Caco-2 (cell line): ENCODE data around the gene RBM18. TPM values are rescaled to one million over a fixed set of nuclear protein-coding genes. Genes with fewer than 3 reads are reported as not detected.

Experiments
- BruUV-seq: library from RNA; stranded (reverse); fragments of 400-500 nt; replicated peaks from 2 replicates; lab custom pipeline; 2021; lab: Mats Ljungman, UMichigan
- CTCF ChIA-PET: fragments of 300-600 bp; sonication (Branson Sonifier 250); formaldehyde crosslinking; loops from one replicate; lab custom pipeline; 2022; ENCODE audit warnings: antibody characterized with exemption; lab: Charles Lee
- POLR2A ChIA-PET: fragments of 300-600 bp; sonication (Branson Sonifier 250); formaldehyde crosslinking; loops from one replicate; lab custom pipeline; 2022; ENCODE audit warnings: antibody characterized with exemption; lab: Charles Lee
- DNase-seq, 2 experiments: peaks; one replicate each; pipeline versions ENCODE4 v3.0.0 to v3.0.0-alpha.2; 2020 to 2022
- H3K27me3 ChIP-seq: replicated peaks from 2 replicates; pipeline ENCODE4 v1.6.0; 2011; ENCODE audit warnings: low read length; ENCODE audit not compliant: control insufficient read depth, insufficient read depth
- H3K36me3 ChIP-seq: 2 replicates; pipeline ENCODE4 v1.5.1; 2011; ENCODE audit warnings: low read length; ENCODE audit not compliant: control insufficient read depth, insufficient read depth
- H3K4me1 ChIP-seq: fragments of 250-450 bp; sonication (Bioruptor Pico); 2 replicates; pipeline ENCODE4 v1.5.1; 2020; ENCODE audit warnings: mild to moderate bottlenecking
- H3K4me3 ChIP-seq: 2 replicates; pipeline ENCODE4 v1.5.1; 2011; ENCODE audit warnings: low read depth, mild to moderate bottlenecking, control low read depth, low read length
- H3K9me3 ChIP-seq: fragments of 250-450 bp; sonication (Bioruptor Pico); 2 replicates; pipeline ENCODE4 v1.5.1; 2020; ENCODE audit warnings: mild to moderate bottlenecking, moderate library complexity
- H3K27ac Mint-ChIP-seq: one replicate; pipeline ENCODE4 v1.8.0; 2022; ENCODE audit warnings: mixed read lengths; ENCODE audit not compliant: unreplicated experiment
- H3K27me3 Mint-ChIP-seq: one replicate; pipeline ENCODE4 v1.8.0; 2022; ENCODE audit warnings: mixed read lengths; ENCODE audit not compliant: insufficient read depth, unreplicated experiment
- H3K36me3 Mint-ChIP-seq: one replicate; pipeline ENCODE4 v1.8.0; 2022; ENCODE audit warnings: mild to moderate bottlenecking, mixed read lengths; ENCODE audit not compliant: insufficient read depth, unreplicated experiment
- H3K4me1 Mint-ChIP-seq: one replicate; pipeline ENCODE4 v1.8.0; 2022; ENCODE audit warnings: low read depth, mixed read lengths; ENCODE audit not compliant: unreplicated experiment
- H3K4me3 Mint-ChIP-seq: one replicate; pipeline ENCODE4 v1.8.0; 2022; ENCODE audit warnings: mild to moderate bottlenecking, moderate library complexity, mixed read lengths; ENCODE audit not compliant: unreplicated experiment
- H3K9me3 Mint-ChIP-seq: one replicate; pipeline ENCODE4 v1.8.0; 2022; ENCODE audit warnings: mixed read lengths; ENCODE audit not compliant: unreplicated experiment
- CTCF ChIP-seq, 2 experiments: fragments of 200-600 bp in 1 of 2; IDR thresholded peaks; 1 replicate in 1 of 2; 2 replicates in 1 of 2; pipeline versions ENCODE4 v1.5.1 to v1.8.0; 2011 to 2022; ENCODE audit warnings: antibody characterized with exemption in 1 of 2, control low read depth in 1 of 2, inconsistent platforms in 1 of 2, low read depth in 1 of 2, low read length in 1 of 2, mild to moderate bottlenecking in 1 of 2, moderate library complexity in 1 of 2; ENCODE audit not compliant: insufficient read depth in 1 of 2, severe bottlenecking in 1 of 2, unreplicated experiment in 1 of 2
- intact Hi-C: fragments of 100-400 bp; cut with micrococcal nuclease; formaldehyde crosslinking; loops from one replicate; pipeline ENCODE4 v1.10.0; 2022; ENCODE audit not compliant: unreplicated experiment
- total RNA-seq: library from RNA; stranded (reverse); gene quantifications from 2 replicates; pipeline ENCODE4 v1.2.3, GENCODE V29; 2022

Gene RBM18
- total RNA-seq, 1 experiment from 2014 or later = 20.6 TPM

GRCh38 chr9:122307925-122308324 lies 43.3 kb upstream of the RBM18 start:
- ChIA-PET CTCF (interaction anchor here (1.4 kb wide), 1 partner anchor 183 kb away, joined by 7 read pairs; no protein-coding TSS in a partner anchor), POLR2A (no interaction called here)
- TF ChIP-seq CTCF (IDR thresholded peaks at IDR 0.05; ENCODE audit: insufficient read depth in 1 of 2, low read depth in 1 of 2, low read length in 1 of 2, severe bottlenecking in 1 of 2, unreplicated experiment in 1 of 2) = no peak
- H3K36me3 ChIP-seq = no peaks in the 10 kb centered on the region; the same call in 1 of the 2 replicates
- no peak for DNase-seq
- no peak overlapping the region for H3K4me3 Mint-ChIP-seq
- H3K27me3 ChIP-seq = no peaks in the 10 kb centered on the region
- no peak overlapping the region for H3K27ac Mint-ChIP-seq
- H3K9me3 ChIP-seq = no peaks in the 10 kb centered on the region
- H3K4me1 Mint-ChIP-seq = no peaks in the 10 kb centered on the region
- no TSS peak for BruUV-seq
- H3K9me3 Mint-ChIP-seq = no peaks in the 10 kb centered on the region
- H3K27me3 Mint-ChIP-seq = no peaks in the 10 kb centered on the region
- H3K36me3 Mint-ChIP-seq = peaks cover 2% of the 10 kb centered on the region
- no peaks in the 10 kb centered on the region for H3K4me1 ChIP-seq
- intact Hi-C loops = no loop called here
- H3K4me3 ChIP-seq = no peak overlapping the region

GRCh38 chr9:122307061-122307460 lies 42.4 kb upstream of the RBM18 start:
- no peak for DNase-seq
- H3K4me3 Mint-ChIP-seq = no peak overlapping the region
- no peaks in the 10 kb centered on the region for H3K9me3 Mint-ChIP-seq
- no peaks in the 10 kb centered on the region for H3K27me3 Mint-ChIP-seq
- Histone ChIP-seq H3K27me3 (no peaks in the 10 kb centered on the region), H3K4me1 (no peaks in the 10 kb centered on the region), H3K4me3 (no peak overlapping the region), H3K36me3 (no peaks in the 10 kb centered on the region; the same call in 1 of the 2 replicates), H3K9me3 (no peaks in the 10 kb centered on the region)
- TF ChIP-seq CTCF (IDR thresholded peaks at IDR 0.05; ENCODE audit: insufficient read depth in 1 of 2, low read depth in 1 of 2, low read length in 1 of 2, severe bottlenecking in 1 of 2, unreplicated experiment in 1 of 2) = no peak
- CTCF ChIA-PET = interaction anchor here (1.4 kb wide), 1 partner anchor 183 kb away, joined by 7 read pairs; no protein-coding TSS in a partner anchor
- POLR2A ChIA-PET = no interaction called here
- BruUV-seq = no TSS peak
- H3K36me3 Mint-ChIP-seq = peaks cover 6% of the 10 kb centered on the region
- intact Hi-C loops = no loop called here
- no peaks in the 10 kb centered on the region for H3K4me1 Mint-ChIP-seq
- H3K27ac Mint-ChIP-seq = peak overlapping the region; percentile 19

- H3K4me3 ChIP-seq = no peak overlapping the region
- TF ChIP-seq CTCF (IDR thresholded peaks at IDR 0.05; ENCODE audit: insufficient read depth in 1 of 2, low read depth in 1 of 2, low read length in 1 of 2, severe bottlenecking in 1 of 2, unreplicated experiment in 1 of 2) = no peak
- no TSS peak for BruUV-seq
- no peak for DNase-seq
- H3K36me3 ChIP-seq = peaks cover 2% of the 10 kb centered on the region; the same call in 1 of the 2 replicates
- POLR2A ChIA-PET = no interaction called here
- Mint-ChIP-seq H3K4me3 (no peak overlapping the region), H3K27ac (no peak overlapping the region), H3K4me1 (no peaks in the 10 kb centered on the region), H3K27me3 (no peaks in the 10 kb centered on the region), H3K36me3 (peaks cover 22% of the 10 kb centered on the region), H3K9me3 (no peaks in the 10 kb centered on the region)
- no peaks in the 10 kb centered on the region for H3K27me3 ChIP-seq
- CTCF ChIA-PET = no interaction called here
- H3K9me3 ChIP-seq = no peaks in the 10 kb centered on the region
- intact Hi-C loops = no loop called here
- H3K4me1 ChIP-seq = no peaks in the 10 kb centered on the region
Measured at GRCh38 chr9:122302237-122303093, 37.8 kb upstream of the RBM18 start.
